RWPE2 (cell line): ENCODE measurements around the gene TP73.

Experiments used
- ATAC-seq: fragments of 200-7000 bp; cut with Tn5 transposase; 3 replicates; pipeline ENCODE4 v1.9.1; 2021; ENCODE audit warnings: low read depth
- DNase-seq: peaks from one replicate; pipeline ENCODE4 v3.0.0-alpha.2; 2020; ENCODE audit warnings: low spot score
- H3K27ac ChIP-seq: fragments of 450-650 bp; 2 replicates; pipeline ENCODE4 v1.5.1; 2017; ENCODE audit warnings: mild to moderate bottlenecking; ENCODE audit not compliant: poor library complexity, severe bottlenecking
- H3K27me3 ChIP-seq: fragments of 250-450 bp; sonication (Bioruptor Pico); 2 replicates; pipeline ENCODE4 v1.5.1; 2021; ENCODE audit warnings: mild to moderate bottlenecking, moderate library complexity; ENCODE audit not compliant: insufficient read depth, poor library complexity, severe bottlenecking
- H3K36me3 ChIP-seq: fragments of 250-450 bp; sonication (Bioruptor Pico); 2 replicates; pipeline ENCODE4 v1.5.1; 2020; ENCODE audit warnings: low read depth, mild to moderate bottlenecking, moderate library complexity
- H3K4me1 ChIP-seq: fragments of 250-450 bp; sonication (Bioruptor Pico); 2 replicates; pipeline ENCODE4 v1.5.1; 2021; ENCODE audit warnings: mild to moderate bottlenecking, moderate library complexity; ENCODE audit not compliant: insufficient read depth, poor library complexity, severe bottlenecking
- H3K4me3 ChIP-seq: fragments of 250-450 bp; sonication (Bioruptor Pico); 2 replicates; pipeline ENCODE4 v1.5.1; 2021; ENCODE audit warnings: mild to moderate bottlenecking, moderate library complexity; ENCODE audit not compliant: severe bottlenecking
- H3K9me3 ChIP-seq: fragments of 250-450 bp; sonication (Bioruptor Pico); 2 replicates; pipeline ENCODE4 v1.5.1; 2021; ENCODE audit warnings: mild to moderate bottlenecking, moderate library complexity; ENCODE audit not compliant: severe bottlenecking
- TF ChIP-seq, protein P1 (sequence below): fragments of 450-650 bp; IDR thresholded peaks from one replicate; pipeline ENCODE4 v1.5.1; 2017; ENCODE audit warnings: mild to moderate bottlenecking, moderate library complexity; ENCODE audit not compliant: poor library complexity, severe bottlenecking

Gene TP73

DNA sequence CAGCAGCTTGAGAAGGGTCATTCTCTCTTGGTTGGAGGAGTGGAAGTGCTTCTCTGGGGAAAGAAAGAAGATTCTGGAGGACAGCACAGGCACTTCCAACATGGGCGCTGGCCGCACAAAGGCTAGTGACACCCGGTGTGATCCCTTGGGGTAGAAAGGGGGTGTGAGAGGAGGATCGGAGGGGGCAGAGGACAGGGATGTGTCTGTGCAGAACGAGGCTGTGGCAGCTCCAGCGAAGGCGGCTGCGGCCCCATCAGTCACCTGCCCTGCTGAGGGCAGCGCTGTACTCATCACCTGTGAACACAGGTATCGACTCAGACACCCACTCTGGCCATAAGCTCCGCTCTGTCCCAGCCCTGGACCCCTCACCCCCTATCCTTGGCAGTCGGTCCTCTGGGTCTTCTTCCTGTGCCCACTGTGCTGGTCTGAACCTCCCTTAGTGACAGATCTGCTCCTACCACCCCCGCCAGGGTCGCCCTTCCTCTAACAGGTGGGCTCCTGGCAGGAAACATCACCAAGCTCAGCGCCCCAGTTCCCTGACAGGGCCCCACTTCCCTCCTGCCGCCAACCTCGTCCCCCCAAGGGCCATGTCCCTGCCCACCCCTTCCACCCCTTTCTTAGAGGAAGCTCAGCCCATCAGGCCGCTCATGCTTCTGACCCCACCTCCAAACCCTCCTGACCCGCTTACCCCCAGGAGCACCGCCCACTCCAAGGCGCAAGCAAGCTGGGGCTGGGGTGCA is 20.1 kb downstream of the TP73 start:
- Histone ChIP-seq H3K27me3 (no peaks in the 10 kb centered on the region), H3K27ac (no peak overlapping the region), H3K36me3 (no peaks in the 10 kb centered on the region), H3K9me3 (no peaks in the 10 kb centered on the region), H3K4me1 (peaks cover 4% of the 10 kb centered on the region), H3K4me3 (no peak overlapping the region)
- TF ChIP-seq, protein P1, sequence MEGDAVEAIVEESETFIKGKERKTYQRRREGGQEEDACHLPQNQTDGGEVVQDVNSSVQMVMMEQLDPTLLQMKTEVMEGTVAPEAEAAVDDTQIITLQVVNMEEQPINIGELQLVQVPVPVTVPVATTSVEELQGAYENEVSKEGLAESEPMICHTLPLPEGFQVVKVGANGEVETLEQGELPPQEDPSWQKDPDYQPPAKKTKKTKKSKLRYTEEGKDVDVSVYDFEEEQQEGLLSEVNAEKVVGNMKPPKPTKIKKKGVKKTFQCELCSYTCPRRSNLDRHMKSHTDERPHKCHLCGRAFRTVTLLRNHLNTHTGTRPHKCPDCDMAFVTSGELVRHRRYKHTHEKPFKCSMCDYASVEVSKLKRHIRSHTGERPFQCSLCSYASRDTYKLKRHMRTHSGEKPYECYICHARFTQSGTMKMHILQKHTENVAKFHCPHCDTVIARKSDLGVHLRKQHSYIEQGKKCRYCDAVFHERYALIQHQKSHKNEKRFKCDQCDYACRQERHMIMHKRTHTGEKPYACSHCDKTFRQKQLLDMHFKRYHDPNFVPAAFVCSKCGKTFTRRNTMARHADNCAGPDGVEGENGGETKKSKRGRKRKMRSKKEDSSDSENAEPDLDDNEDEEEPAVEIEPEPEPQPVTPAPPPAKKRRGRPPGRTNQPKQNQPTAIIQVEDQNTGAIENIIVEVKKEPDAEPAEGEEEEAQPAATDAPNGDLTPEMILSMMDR = no peak
- DNase-seq (no peak), ATAC-seq (no peak)

GRCh38 chr1:3672971-3673361 is 20.6 kb downstream of the TP73 start:
- DNase-seq = no peak
- TF ChIP-seq, protein P1 = no peak
- Histone ChIP-seq H3K36me3 (no peaks in the 10 kb centered on the region), H3K27ac (no peak overlapping the region), H3K27me3 (no peaks in the 10 kb centered on the region), H3K9me3 (no peaks in the 10 kb centered on the region), H3K4me1 (peaks cover 7% of the 10 kb centered on the region), H3K4me3 (no peak overlapping the region)
- no peak for ATAC-seq

- no peaks in the 10 kb centered on the region for H3K36me3 ChIP-seq
- H3K4me1 ChIP-seq = peaks cover 11% of the 10 kb centered on the region
- no peaks in the 10 kb centered on the region for H3K27me3 ChIP-seq
- H3K27ac ChIP-seq = no peak overlapping the region
- TF ChIP-seq, protein P1 = no peak
- DNase-seq = no peak
- ATAC-seq = no peak
- no peaks in the 10 kb centered on the region for H3K9me3 ChIP-seq
- no peak overlapping the region for H3K4me3 ChIP-seq
These were observed 21.2 kb downstream of the TP73 start for GRCh38 chr1:3673381-3674099.

GRCh38 chr1:3674100-3675094 is 22.1 kb downstream of the TP73 start:
- no peak overlapping the region for H3K27ac ChIP-seq
- ATAC-seq = no peak
- peaks cover 13% of the 10 kb centered on the region for H3K4me1 ChIP-seq
- no peak overlapping the region for H3K4me3 ChIP-seq
- no peaks in the 10 kb centered on the region for H3K9me3 ChIP-seq
- TF ChIP-seq, protein P1 = no peak
- H3K27me3 ChIP-seq = no peaks in the 10 kb centered on the region
- no peak for DNase-seq
- H3K36me3 ChIP-seq = no peaks in the 10 kb centered on the region
